ENCODE data around the gene RAB32.

DNA sequence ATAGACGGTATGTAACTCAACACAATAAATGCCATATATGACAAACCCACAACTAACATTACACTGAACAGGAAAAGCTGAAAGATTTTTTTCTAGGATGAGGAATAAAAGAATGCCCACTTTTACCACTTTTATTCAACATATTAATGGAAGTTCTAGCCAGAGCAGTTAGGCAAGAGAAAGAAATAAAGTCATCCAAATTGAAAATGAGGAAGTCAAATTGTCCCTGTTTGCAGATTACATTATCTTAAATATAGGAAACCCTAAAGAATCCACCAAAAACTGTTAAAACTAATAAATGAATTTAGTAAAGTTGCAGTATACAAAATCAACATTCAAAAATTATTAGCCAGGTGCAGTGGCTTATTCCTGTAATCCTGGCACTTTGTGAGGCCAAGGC, 30.6 kb downstream of the RAB32 start:
- no peak for TF ChIP-seq GATA2 (CRISPR knock-in tag; IDR thresholded peaks at IDR 0.05)
- no peak for TF ChIP-seq CTCF (IDR thresholded peaks at IDR 0.05)
